ENCODE measurements around the gene GLO1. TPM values are rescaled to one million over a fixed set of nuclear protein-coding genes. Genes with fewer than 3 reads are reported as not detected.
A peak's percentile ranks its signal among the peaks of the same experiment; 100 is the strongest.
"Not testable (repeated sequence)": the region's sequence is repeated elsewhere in the genome, so short reads cannot be mapped to it uniquely, and the experiment has no call there.

Gene GLO1
- total RNA-seq, 1 donor from 2014 or later: 71.4 TPM

DNA sequence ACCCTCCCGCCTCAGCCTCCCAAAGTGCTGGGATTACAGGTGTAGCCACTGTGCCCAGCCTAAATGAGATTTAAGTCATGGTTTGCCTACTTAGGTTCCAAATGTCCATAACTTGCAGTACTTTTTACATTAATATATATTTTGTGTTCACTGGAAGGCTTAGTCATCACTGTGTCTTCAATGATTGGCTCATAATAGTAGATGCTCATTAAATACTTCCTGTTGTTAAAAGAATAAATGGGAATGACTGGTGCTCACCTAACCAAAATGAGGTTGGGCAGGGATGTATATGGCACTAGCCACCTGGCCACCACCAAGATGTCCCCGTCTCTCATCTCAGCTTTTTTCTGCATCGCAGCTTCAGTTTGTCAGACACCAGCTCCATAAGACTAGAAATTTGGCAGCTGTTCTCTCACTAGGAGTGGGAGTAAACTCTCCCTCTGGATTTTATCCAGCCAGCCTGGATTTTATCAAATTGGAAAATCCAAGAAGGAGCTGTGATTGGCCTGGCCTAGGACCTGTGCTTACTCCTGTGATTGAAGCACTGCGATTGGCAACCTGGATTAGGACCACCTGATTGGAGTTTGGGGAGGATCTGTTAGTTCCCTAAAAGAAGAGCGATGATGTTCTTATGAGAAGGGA lies 1.1 kb upstream of the GLO1 start:
- no peak for ATAC-seq

DNA sequence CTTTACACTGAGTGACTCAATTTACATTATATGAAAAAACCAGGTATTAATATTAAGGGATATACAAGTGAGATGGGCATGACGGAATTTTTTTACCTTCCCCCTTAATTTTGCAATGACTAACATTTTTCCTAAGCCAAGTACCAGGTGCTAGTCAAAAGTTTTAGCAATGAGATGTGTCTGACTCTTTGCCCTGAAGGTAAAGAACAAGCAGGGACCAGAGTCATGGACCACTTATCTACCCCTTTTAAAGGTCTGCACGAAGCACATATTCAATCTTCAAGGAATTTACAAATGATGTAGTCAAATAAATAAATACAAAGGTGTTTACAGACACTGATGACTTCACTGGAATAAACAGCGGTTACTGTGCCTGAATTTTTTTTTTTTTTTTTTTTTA lies 1.4 kb downstream of the GLO1 start:
- ATAC-seq: no peak

DNA sequence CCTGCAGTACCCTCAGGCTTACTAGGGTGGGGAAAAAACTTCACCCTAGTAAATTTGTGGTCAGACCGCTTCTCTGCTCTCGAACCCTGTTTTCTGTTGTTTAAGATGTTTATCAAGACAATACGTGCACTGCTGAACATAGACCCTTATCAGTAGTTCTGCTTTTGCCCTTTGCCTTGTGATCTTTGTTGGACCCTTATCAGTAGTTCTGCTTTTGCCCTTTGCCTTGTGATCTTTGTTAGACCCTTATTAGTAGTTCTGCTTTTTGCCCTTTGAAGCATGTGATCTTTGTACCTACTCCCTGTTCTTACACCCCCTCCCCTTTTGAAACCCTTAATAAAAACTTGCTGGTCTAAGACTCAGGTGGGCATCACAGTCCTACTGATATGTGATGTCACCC lies 3.2 kb downstream of the GLO1 start:
- ATAC-seq: not testable (repeated sequence)

DNA sequence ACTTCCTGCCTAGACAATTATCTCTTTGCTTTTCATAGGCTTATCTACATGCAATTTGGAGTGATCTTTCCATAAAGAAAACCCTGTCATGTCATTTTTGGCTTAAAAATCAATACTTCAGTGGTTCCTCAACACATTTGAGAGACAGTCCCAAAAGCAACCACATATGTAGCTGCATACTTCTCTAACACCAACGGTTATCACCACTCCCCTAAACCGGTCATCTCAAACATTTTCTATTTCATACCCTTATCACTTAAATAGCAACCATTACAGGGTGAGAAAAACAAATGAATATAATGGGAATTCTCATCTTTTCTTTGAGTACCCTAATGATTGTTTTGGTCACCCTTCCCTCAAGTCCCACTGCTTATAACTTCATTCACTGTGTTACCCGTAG lies 5.1 kb downstream of the GLO1 start:
- no peak for ATAC-seq

DNA sequence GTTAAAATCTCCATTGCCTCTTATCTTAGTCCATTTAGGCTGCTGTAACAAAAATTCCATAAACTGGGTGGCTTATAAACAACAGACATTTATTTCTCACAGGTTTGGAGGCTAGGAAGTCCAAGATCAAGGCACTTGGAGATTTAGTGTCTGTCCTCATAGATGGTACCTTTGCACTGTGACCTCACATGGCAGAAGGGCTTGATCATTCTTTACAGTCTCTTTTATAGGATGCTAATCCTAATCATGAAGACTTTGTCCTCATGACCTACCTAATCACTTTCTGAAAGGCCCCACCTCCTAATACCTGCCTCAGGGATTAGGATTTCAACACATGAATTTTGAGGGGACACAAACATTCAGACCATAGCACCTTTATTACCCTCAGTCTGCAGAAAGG lies 6.6 kb downstream of the GLO1 start:
- ATAC-seq: no peak

DNA sequence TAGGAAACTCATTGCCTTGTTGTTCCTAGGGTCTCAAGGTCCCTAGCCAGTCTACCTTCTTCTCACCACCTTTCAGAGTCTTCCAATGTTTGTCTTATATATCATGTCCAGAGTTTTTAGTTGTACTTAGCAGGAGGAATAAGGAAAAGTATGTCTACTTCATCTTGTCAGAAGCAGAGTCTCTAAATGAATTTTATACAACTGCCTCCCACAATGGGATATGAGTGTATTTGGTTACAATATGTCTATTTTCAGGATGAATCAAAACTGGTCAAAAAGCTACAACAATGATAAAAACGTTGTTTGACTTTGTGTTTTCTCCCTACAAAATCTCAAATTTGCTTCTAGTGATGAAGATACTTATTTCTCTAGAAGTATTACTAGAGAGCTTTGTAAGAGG lies 7.0 kb downstream of the GLO1 start:
- no peak for ATAC-seq

DNA sequence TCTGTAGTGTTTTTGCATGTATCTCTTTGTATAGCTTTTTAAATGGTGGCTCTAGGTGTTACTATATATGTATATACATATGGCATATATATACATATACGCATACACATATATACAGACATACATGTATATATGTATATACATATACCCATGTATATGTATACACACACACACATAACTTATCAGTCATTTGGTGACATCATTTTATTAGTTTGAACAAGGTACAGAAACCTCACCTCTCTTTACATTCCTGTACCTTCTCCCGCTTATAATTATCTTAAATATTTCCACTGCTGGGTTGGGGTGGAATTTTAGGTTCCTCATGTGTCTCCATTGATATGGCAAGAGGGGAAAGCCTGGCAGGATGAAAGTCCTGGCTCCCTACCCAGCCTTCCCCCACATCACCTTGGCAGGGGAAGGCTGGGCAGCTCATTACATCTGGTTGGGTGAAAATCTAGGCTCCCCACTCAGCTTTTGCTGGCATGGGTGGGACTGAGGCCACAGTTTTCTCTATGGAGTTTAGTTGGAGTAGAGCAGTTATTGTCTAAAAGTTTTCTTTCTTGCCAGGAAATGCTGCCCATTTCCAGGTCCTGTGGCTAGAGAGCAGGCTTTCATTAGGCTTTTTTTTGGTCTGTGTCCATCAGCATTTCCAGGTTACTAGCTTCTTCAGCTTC lies 7.6 kb downstream of the GLO1 start:
- ATAC-seq: no peak

DNA sequence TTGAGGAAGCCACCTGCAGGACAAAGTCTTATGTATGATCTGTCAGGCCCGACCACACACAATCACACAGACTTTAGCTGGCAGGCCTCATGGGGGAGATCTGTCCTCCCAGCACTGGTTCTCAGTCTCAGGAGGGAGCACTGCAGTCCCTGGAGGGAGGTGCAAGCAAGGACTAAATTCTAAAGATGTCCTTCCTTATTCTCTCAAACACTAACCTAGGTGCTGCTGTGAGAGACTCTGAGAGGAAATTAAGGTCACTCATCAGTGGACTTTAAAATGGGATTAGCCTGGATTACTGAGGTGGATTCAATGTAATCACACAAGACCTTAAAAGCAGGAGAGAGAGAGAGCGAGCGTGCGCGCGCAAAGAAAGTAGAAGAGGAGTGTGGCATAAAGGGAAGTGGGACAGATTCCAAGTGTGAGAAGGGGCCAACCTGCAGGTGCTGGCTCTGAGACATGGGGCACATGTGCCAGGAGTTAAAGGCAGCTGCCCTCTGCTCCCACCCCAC lies 14.3 kb downstream of the GLO1 start:
- no peak for ATAC-seq

DNA sequence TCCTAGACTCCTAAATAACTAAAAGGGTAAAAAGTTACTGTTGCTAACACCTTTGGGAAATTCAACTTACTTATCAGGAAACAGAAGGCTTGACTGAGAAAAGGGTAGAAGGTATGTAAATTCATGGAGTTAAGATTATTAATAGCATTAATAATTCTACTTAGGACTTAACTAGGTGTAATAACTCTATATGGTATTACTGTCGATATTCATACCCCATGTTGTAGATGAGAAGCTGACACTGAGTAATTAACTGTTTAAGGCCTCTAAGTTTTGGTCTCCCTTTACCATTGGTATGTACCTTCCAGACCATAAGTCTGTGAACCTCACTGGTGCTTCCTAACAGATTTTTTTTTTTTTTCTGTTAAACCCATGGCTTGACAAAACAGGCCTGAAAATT lies 15.4 kb downstream of the GLO1 start:
- ATAC-seq: no peak

DNA sequence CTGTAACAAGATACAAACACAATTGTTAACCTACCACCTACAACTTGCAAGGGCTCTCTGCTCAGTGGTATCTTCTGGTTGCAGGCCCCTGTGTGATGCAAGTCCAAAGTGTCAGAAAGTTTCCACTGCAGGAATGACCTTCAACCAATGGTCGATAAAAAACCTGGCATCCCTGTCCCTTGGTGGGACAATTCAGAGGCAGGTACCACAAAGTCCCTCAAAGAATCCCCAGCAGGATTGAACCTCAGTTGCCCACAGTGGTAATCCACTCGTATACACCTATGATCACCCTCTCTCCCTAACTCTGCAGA lies 15.9 kb downstream of the GLO1 start:
- no peak for ATAC-seq

DNA sequence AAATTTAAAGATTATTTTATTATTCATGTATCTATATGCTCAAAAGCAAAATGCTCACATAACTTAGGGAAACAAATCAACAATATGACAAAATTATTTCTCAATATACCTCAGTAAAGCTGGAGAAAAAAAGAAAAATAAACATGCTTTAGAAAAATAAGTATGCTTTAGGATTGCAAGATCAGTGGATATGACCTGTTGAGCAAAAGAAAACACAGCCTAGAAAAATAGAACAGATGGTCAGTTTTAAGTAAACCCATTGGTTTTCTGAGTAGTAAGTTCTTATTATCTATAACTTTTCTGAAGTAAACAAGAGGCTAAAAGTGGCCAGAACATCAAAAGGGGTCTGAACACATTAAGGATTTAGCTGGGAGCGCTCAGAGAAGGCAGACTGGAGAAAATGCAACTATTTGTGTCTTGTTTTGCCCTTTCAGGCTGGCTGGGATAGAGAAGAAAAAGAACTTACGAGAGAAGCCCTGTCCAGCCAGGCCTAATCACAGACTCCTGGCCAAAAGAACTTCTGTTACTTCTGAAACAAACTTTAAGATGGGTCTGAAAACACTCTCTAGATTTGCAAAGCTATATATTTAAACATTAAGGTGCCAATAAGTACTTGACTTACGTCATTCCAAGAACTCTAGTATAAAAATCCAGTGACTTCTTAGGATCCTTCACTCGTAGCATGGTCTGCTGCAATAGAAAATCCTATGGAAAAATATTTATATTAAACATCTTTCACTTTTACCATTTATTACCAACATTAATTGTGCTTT lies 16.5 kb downstream of the GLO1 start:
- no peak for ATAC-seq

DNA sequence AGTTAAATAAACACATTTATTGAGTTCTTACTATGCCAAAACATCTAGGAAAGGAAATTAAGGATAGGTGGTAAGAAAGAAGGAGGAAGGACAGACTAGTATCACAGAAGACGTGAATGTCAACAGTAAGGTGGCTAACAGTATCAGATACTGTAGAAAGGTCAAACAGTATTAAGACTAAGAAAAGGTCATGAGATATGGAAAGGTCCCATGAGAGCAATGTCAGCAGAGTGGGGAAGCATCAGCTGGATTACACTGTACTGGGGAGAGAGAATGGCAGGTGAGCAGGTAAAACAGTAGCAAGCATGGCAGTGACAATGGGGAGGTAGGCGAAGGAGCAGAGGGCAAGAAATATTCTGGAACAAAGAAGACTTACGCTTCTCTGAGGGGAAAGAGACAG lies 18.0 kb downstream of the GLO1 start:
- ATAC-seq: no peak

DNA sequence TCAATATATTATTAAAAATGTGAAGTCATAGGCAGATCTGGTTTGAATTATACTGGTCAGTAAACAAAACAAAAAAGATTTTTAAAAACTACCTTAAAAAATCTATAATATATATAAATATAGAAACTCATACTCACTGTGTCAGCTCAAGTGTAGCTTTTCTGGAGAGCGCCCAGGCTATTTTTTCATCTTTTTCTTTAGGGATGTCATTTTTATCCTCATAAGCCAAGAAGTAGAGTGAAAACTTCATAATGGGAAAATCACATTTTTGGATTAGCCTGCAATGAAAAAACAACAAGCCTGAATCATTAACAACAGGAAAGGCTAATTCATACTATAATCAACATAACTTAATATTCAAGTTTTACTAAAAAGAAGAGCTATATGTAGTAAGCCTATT lies 18.7 kb downstream of the GLO1 start:
- no peak for ATAC-seq

DNA sequence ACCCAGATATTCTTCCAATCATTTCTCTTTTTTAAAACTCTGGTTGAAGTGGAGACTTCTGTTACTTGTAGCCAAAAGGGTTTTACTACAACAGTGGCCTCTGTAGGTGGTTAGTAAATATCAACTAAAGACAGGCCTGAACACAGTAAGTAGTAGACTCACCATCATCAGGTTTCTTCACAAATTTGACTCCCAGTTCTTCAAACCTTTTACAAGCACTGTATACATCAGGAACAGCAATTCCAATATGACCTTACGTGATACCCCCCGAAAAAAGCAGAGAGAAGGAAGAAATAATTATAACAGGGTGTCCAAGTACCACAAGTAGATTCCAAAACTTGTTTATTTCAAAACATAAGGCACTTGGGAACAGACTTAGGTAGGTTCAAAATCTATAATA lies 21.1 kb downstream of the GLO1 start:
- no peak for ATAC-seq

DNA sequence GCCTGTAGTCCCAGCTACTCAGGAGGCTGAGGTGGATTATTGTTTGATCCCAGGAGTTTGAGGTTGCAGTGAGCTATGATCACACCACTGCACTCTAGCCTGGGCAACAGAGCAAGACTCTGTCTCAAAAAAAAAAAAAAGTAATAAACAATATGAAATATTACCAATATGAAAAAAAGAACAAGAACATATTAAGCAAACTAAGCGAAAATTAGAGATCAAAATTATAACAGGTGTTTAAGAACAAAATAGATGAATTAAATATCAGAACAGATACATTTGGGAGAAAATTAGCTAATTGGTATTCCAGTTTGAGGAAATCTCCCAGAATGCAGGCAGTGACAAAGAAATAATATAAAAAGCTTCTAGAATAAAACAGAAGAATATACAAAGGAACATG lies 23.3 kb downstream of the GLO1 start:
- no peak for ATAC-seq

DNA sequence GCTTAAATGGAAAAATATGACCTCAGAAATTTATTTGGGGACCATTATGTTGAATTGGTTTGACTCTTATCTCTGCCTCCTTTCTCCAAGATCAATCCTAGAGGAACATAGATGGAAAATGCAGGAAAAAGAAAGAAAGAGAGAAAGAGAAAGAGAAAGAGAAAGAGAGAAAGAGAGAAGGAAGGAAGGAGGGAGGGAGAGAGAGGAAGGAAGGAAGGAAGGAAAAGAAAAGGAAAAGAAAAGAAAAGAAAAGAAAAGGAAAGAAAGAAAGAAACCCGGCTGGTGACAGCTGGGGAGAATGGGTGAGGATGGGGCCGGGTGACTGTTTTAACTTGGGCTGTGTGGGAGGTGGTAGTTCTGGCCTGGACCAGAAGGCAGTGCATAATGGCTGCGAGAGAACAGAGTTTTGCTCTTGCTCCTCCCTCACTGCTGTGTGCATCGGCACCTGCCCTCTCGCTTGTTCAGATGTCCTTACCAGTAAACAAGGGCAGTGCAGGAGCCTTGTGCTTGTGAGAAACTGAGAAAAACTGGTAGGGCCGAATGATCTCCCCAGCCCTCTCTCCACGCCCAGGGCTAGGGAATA lies 24.7 kb downstream of the GLO1 start:
- ATAC-seq: no peak

DNA sequence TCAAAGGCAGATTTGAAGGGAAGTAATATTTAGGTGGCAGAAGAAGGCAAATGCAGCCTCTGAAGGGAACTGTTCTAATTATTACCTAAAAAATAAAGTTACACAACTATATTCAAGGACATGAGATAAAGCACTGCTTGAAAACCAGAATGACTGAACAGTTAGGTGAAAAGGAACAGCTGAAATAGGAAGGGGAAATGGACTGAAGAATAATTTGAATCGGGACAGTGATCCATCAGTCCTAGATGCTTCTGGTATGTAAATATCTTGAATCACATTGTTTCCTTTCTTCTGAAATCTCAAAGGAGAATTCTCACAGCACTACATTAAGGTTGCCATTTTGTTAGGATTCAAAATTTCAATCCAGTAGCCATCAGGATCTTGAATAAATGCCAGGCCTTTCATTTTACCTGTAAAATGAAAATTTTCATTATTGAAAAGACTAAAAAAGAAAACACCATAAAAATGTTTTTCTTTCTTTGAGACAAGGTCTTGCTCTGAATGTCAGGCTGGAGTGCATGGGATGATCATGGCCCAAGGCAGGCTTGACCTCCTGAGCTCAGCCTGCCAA lies 25.9 kb downstream of the GLO1 start:
- ATAC-seq: no peak

DNA sequence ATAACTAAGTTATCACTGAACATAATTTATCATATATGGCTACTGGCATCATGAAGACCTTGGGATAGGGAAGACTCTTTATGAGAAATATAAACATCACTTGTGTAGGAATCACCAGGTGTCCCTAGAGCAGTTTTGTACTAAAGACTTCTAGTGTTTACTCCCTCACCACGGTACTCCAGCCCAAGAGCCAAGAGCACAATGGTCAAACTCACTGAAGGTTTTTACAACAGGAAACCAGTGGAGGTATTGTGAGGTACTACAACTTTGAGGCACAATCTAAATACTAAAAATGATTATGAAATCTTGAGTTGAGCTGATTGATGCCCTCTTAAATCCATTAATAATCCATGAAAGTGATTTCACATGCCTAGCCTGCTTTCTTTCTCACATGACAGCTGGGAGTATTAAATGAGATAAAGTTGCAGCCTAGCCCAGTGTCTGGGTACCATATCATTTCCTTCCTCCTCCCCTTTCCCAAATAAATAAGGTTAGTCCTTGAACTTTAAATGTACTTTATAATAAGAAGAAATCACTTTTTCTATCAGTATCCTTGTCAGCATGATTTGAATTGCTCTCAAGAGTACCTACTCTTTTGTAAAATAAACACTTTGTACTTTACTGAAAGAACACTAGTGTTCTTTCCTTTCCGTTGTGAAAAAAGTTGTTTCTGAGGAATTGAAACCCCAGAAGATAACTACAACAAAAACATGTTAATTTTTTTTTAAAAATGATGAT lies 26.5 kb downstream of the GLO1 start:
- no peak for ATAC-seq

DNA sequence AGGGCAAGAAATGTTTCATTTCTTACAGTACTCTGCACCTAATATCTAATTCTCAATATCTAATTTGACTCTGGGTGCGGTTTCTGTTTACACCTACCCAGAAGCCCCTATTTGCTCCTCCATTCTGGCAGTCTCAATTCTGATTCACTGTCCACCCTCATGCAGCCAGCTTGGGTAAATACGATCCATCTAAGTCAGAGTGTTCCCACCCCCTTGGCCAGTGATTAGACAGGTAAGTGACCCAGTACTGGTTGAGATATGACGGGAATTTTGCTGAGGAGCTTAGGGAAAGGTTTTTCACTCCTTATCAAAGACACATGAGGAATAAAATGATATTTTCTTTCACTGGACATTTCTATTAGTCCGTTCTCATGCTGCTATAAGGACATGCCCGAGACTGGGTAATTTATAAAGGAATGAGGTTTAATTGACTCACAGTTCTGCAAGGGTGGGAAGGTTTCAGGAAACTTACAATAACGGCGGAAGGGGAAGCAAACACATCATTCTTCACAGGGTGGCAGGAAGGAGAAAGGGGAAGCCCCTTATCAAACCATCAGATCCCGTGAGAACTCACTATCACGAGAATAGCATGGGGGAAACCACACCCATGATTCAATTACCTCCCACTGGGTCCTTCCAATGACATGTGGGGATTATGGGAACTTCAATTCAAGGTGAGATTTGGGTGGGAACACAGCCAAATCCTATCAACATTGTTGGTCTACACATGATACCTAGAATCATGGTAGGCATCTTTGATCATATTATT lies 29.4 kb downstream of the GLO1 start:
- ATAC-seq: peak; percentile 15

DNA sequence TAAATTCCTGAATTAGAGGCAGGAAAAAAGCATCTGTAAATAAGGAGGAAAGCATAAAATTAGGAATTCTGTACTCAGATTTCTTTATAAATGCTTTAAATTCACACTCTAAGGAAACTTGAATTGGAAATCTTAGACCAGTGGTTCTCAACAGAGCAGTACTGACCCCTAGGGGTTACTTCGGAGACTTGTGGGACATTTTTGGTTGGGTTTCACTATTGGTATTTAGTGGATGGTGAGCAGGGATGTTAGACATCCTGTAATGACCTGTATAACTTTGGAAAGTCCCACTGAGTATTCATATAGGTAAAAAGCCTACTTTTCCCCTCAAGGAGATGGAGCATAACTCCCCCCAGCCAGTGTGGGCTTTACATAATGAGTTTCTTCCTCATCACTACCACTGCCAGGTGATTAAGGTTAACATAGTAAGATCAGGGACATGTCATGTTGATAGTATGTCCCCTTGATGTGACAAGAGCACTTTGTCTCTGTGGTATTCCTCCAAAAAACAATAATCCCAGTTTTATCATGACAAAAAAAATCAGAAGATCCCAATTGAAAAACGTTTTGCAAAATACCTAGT lies 31.0 kb downstream of the GLO1 start:
- peak; percentile 77 for ATAC-seq

DNA sequence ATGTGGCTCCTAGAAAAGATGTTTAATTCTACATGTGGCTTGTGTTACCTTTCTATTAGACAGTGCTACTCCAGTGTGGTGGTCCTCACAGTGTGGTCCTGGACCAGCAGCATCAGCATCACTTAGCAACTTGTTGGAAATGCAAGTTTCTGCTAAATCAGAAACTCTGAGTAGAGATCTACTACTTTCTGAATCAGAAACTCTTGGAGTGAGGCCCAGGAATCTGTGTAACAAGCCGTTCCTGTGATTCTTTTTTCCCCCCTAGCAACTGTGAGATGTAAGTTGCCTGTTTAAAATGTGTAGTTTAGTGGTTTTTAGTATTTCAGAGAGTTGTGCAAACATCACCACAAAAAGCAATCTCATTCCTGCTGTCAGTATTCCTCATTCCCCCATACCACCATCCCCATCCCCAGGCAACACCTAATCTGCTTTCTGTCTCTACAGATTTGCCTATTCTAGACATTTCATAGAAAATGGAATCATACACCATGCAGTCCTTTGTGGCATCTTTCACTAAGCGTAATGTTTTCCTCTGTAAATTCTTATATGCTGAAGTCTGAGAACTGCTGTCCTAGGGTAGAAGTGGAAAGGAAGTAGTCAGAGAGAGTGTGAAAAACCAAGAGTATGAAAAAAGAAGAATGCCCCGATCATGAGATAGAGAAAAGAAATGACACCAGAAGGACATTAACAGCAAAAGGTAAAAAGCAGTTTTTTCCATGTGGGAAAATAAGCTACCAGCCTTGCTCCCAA lies 44.4 kb downstream of the GLO1 start:
- no peak for ATAC-seq
